Measurements from ENCODE around the gene METTL14.

Gene METTL14

DNA sequence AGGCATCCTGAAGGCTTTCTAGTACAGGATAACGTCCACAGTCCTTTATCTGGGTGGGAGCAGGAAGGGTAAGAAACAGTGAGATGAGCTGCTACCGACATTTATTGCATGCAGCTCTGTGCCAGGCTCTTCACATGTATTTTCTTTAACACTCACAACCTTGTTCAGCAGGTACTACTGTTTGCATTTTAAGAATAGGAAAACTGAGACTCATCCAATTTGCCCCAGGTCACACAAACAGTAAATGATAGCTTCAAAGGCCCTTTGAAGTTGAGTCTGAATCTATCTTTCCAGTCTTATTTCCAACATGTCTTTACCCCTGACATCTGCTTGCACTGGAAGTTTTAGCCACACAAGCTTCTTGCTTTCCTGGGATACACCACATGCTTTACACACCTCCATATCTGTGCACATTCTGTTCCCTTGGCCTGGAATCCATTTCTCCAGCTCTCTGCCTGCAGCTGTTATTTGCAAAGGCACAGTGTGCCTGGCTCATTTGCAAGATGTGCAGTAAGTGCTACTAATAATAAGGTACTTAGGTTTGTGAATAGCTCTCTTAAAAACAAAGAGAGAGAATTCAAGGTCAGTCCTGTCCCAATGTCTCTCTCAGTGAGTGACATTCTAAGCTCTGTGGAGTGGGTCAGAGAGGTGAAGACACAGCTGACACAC lies 61.2 kb downstream of the METTL14 start:
- no peak overlapping the region for H3K4me2 ChIP-seq (ENCODE audit: low read depth, low read length)
- H3K4me3 ChIP-seq (ENCODE audit: low read length), result no peak overlapping the region
- H3K9me2 ChIP-seq (replicated peaks; ENCODE audit: insufficient read depth, low read length), result no peaks in the 10 kb centered on the region
- no peaks in the 10 kb centered on the region for H3K79me2 ChIP-seq (ENCODE audit: low read length)
- H3F3A ChIP-seq (ENCODE audit: insufficient read depth, low read length), result 0 out of 2 replicates have a peak, but pooled peaks cover 3% of the 10 kb centered on the region
- no peaks in the 10 kb centered on the region for H3K4me1 ChIP-seq (ENCODE audit: low read length)
- no peak overlapping the region for H2AFZ ChIP-seq (ENCODE audit: low read length)
- no peak for DNase-seq
- H3K36me3 ChIP-seq (replicated peaks; ENCODE audit: insufficient read depth, low read length), result no peaks in the 10 kb centered on the region
- no peaks in the 10 kb centered on the region for H3K9me3 ChIP-seq (replicated peaks; ENCODE audit: insufficient read depth, low read length)
- no peak overlapping the region for H3K27ac ChIP-seq (ENCODE audit: low read length)
- H3K27me3 ChIP-seq (replicated peaks; ENCODE audit: insufficient read depth, low read length), result no peaks in the 10 kb centered on the region
- no peak overlapping the region for H3K9ac ChIP-seq (ENCODE audit: low read length)
- H4K20me1 ChIP-seq (ENCODE audit: insufficient read depth, low read length), result peaks cover 3% of the 10 kb centered on the region; the same call in 1 of the 2 replicates
- TF ChIP-seq EZH2 (optimal IDR thresholded peaks at IDR 0.05; ENCODE audit: low read depth, low read length) (no peak), EZH2phosphoT487 (IDR thresholded peaks at IDR 0.05; ENCODE audit: low read length) (no peak)
- TF ChIP-seq, protein P1, sequence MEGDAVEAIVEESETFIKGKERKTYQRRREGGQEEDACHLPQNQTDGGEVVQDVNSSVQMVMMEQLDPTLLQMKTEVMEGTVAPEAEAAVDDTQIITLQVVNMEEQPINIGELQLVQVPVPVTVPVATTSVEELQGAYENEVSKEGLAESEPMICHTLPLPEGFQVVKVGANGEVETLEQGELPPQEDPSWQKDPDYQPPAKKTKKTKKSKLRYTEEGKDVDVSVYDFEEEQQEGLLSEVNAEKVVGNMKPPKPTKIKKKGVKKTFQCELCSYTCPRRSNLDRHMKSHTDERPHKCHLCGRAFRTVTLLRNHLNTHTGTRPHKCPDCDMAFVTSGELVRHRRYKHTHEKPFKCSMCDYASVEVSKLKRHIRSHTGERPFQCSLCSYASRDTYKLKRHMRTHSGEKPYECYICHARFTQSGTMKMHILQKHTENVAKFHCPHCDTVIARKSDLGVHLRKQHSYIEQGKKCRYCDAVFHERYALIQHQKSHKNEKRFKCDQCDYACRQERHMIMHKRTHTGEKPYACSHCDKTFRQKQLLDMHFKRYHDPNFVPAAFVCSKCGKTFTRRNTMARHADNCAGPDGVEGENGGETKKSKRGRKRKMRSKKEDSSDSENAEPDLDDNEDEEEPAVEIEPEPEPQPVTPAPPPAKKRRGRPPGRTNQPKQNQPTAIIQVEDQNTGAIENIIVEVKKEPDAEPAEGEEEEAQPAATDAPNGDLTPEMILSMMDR (IDR thresholded peaks at IDR 0.05; ENCODE audit: low read length), result no peak

DNA sequence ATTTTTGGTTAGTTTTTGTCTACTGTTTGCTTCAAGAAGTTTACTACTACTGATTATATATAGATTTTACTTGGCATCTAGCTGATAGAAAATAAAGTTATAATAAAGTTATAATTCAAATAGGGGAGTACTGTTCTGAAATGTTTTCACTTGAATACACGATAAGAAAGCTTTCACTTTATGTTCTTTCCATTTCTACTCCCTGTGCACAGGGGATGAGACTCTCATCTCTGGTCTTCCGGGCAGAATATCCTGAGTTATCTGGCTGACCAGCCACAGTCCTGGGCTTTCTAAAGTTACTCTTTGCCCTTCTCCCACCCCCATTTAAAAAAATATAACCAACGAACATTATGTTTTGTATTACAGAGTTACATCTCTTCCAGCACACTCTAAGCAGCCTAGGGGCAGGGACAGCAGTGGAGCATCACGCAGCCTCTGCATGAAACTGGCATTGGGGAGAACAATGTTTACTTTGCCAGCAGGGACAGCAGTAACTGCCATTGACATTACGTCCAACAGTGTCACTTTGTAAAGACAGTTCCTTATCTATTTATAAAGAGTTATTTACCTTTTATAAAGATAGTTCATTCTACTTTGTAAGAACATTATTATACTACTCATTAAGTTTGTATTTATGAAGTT lies 64.3 kb downstream of the METTL14 start:
- DNase-seq, result no peak
- Histone ChIP-seq H3F3A (ENCODE audit: insufficient read depth, low read length) (no peaks in the 10 kb centered on the region), H3K9ac (ENCODE audit: low read length) (no peak overlapping the region), H4K20me1 (ENCODE audit: insufficient read depth, low read length) (peaks cover 3% of the 10 kb centered on the region; the same call in 1 of the 2 replicates), H3K4me1 (ENCODE audit: low read length) (no peaks in the 10 kb centered on the region), H3K27ac (ENCODE audit: low read length) (no peak overlapping the region), H3K9me2 (replicated peaks; ENCODE audit: insufficient read depth, low read length) (no peaks in the 10 kb centered on the region), H3K4me3 (ENCODE audit: low read length) (no peak overlapping the region), H3K4me2 (ENCODE audit: low read depth, low read length) (no peak overlapping the region), H2AFZ (ENCODE audit: low read length) (no peak overlapping the region), H3K36me3 (replicated peaks; ENCODE audit: insufficient read depth, low read length) (no peaks in the 10 kb centered on the region; the same call in 1 of the 2 replicates), H3K9me3 (replicated peaks; ENCODE audit: insufficient read depth, low read length) (no peaks in the 10 kb centered on the region), H3K79me2 (ENCODE audit: low read length) (no peaks in the 10 kb centered on the region), H3K27me3 (replicated peaks; ENCODE audit: insufficient read depth, low read length) (no peaks in the 10 kb centered on the region)
- TF ChIP-seq EZH2 (optimal IDR thresholded peaks at IDR 0.05; ENCODE audit: low read depth, low read length), result no peak
- no peak for TF ChIP-seq EZH2phosphoT487 (IDR thresholded peaks at IDR 0.05; ENCODE audit: low read length)
- TF ChIP-seq, protein P1 (IDR thresholded peaks at IDR 0.05; ENCODE audit: low read length), result no peak

DNA sequence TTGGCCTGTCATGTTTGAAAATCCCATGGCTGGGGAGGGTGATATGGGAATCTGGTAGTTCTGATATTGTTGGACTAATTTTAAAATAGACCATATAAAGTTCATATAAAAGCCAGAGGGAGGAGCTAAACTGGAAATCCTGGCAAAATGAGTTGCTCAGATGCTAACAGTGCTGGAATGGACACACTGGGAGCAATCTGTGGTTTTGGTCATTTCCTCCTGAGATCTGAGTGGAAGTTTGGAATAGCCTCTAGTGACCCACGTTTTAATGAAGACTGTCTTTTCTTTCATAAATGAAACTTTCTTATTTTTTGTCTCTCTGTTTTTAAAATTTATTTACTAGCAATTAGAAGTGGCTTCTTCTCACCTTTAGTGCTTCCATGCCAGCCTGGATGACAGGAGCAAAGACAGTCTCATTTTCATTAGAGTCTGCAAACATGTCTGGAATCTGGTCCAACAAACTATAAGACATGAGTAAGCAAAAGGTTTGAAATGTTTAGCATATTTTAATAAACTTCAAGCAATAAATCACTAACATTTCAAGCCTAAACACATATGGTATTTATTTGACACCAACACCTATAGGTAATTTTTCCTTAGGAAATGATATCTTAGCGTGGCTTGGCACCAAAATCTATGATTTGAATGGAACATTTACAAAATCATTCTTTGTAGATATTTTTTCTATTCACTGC lies 66.6 kb downstream of the METTL14 start:
- peaks cover 4% of the 10 kb centered on the region; the same call in 1 of the 2 replicates for H3K36me3 ChIP-seq (replicated peaks; ENCODE audit: insufficient read depth, low read length)
- no peak overlapping the region for H3K4me3 ChIP-seq (ENCODE audit: low read length)
- H3K4me1 ChIP-seq (ENCODE audit: low read length), result no peaks in the 10 kb centered on the region
- H4K20me1 ChIP-seq (ENCODE audit: insufficient read depth, low read length), result peaks cover 3% of the 10 kb centered on the region; the same call in 1 of the 2 replicates
- no peaks in the 10 kb centered on the region for H3K9me3 ChIP-seq (replicated peaks; ENCODE audit: insufficient read depth, low read length)
- no peak overlapping the region for H2AFZ ChIP-seq (ENCODE audit: low read length)
- 0 out of 2 replicates have a peak, but pooled peaks cover 6% of the 10 kb centered on the region for H3K79me2 ChIP-seq (ENCODE audit: low read length)
- no peak overlapping the region for H3K27ac ChIP-seq (ENCODE audit: low read length)
- TF ChIP-seq, protein P1 (IDR thresholded peaks at IDR 0.05; ENCODE audit: low read length), result no peak
- TF ChIP-seq EZH2phosphoT487 (IDR thresholded peaks at IDR 0.05; ENCODE audit: low read length) (no peak), EZH2 (optimal IDR thresholded peaks at IDR 0.05; ENCODE audit: low read depth, low read length) (no peak)
- H3K9me2 ChIP-seq (replicated peaks; ENCODE audit: insufficient read depth, low read length), result no peaks in the 10 kb centered on the region
- DNase-seq, result no peak
- no peaks in the 10 kb centered on the region for H3K27me3 ChIP-seq (replicated peaks; ENCODE audit: insufficient read depth, low read length)
- H3K4me2 ChIP-seq (ENCODE audit: low read depth, low read length), result no peak overlapping the region
- H3K9ac ChIP-seq (ENCODE audit: low read length), result no peak overlapping the region
- no peaks in the 10 kb centered on the region for H3F3A ChIP-seq (ENCODE audit: insufficient read depth, low read length)

Measured in MM.1S (cell line).